ENCODE data around the gene PPP1R3D. TPM values are rescaled to one million over a fixed set of nuclear protein-coding genes. Genes with fewer than 3 reads are reported as not detected.
A peak's percentile ranks its signal among the peaks of the same experiment; 100 is the strongest.

The PPP1R3D gene
- total and polyA plus RNA-seq, 2 of the 13 experiments (the other 11 are each of a cell fraction or from before 2014, with no cell fraction given) = 1.2 to 3.7 TPM

- TF ChIP-seq ZNF33B (CRISPR knock-in tag; IDR thresholded peaks at IDR 0.05) (peak; percentile 84; the same call in 1 of the 2 replicates), HMG20A (CRISPR knock-in tag; IDR thresholded peaks at IDR 0.05; ENCODE audit: borderline replicate concordance) (no peak), NR3C1 (CRISPR knock-in tag; IDR thresholded peaks at IDR 0.05) (no peak), NFIB (CRISPR knock-in tag; IDR thresholded peaks at IDR 0.05; ENCODE audit: borderline replicate concordance) (no peak), MXD3 (CRISPR knock-in tag; IDR thresholded peaks at IDR 0.05) (peak; percentile 74), DMTF1 (CRISPR knock-in tag; IDR thresholded peaks at IDR 0.05) (no peak), ZNF740 (CRISPR knock-in tag; IDR thresholded peaks at IDR 0.05) (no peak; the same call in 1 of the 2 replicates), ELF1 (CRISPR knock-in tag; IDR thresholded peaks at IDR 0.05) (peak; percentile 78), PCBP1 (IDR thresholded peaks at IDR 0.05; ENCODE audit: borderline replicate concordance, low read depth, low read length) (0 out of 2 replicates have a peak, but pooled peaks have one; percentile 35), ZNF800 (CRISPR knock-in tag; IDR thresholded peaks at IDR 0.05) (peak; percentile 76), EEA1 (CRISPR knock-in tag; IDR thresholded peaks at IDR 0.05; ENCODE audit: borderline replicate concordance) (no peak; the same call in 1 of the 2 replicates), HDAC2 (CRISPR knock-in tag; IDR thresholded peaks at IDR 0.05) (peak; percentile 86), ZNF143 (CRISPR knock-in tag; IDR thresholded peaks at IDR 0.05) (peak; percentile 93), SMYD3 (CRISPR knock-in tag; IDR thresholded peaks at IDR 0.05) (peak; percentile 95), FOSL2 (CRISPR knock-in tag; IDR thresholded peaks at IDR 0.05) (peak; percentile 65), ZNF770 (CRISPR knock-in tag; IDR thresholded peaks at IDR 0.05) (peak; percentile 84; the same call in 1 of the 2 replicates), ELK4 (CRISPR knock-in tag; IDR thresholded peaks at IDR 0.05; ENCODE audit: borderline replicate concordance) (no peak), PLRG1 (conservative IDR thresholded peaks at IDR 0.05) (no peak), THRA (CRISPR knock-in tag; IDR thresholded peaks at IDR 0.05; ENCODE audit: borderline replicate concordance) (peak; percentile 55)
Measured at GRCh38 chr20:59940129-59940955, at the start of gene PPP1R3D, which contains the start of gene FAM217B (continued).

Measured in HepG2 (cell line).